Measurements from ENCODE around the gene TRAPPC1.

Gene TRAPPC1

GRCh38 chr17:7893187-7893880, 38.4 kb downstream of the TRAPPC1 start:
- no peak for DNase-seq (ENCODE audit: low read depth in 2 of 2)
- TF ChIP-seq CTCF (IDR thresholded peaks at IDR 0.05; ENCODE audit: low read depth, low read length): no peak
- H3K4me3 ChIP-seq (replicated peaks in 1 of 2; ENCODE audit: low read depth in 2 of 2, low read length in 2 of 2): no peak overlapping the region

GRCh38 chr17:7889166-7889955, 42.4 kb downstream of the TRAPPC1 start:
- no peak overlapping the region for H3K4me3 ChIP-seq (replicated peaks in 1 of 2; ENCODE audit: low read depth in 2 of 2, low read length in 2 of 2)
- DNase-seq (ENCODE audit: low read depth in 2 of 2): peak; percentile 91 to 98
- peak; percentile 56 for TF ChIP-seq CTCF (IDR thresholded peaks at IDR 0.05; ENCODE audit: low read depth, low read length)

- peak within 1 kb of the TSS; percentile 35 to 53 for H3K4me3 ChIP-seq (replicated peaks in 1 of 2; ENCODE audit: low read depth in 2 of 2, low read length in 2 of 2)
- no peak for TF ChIP-seq CTCF (IDR thresholded peaks at IDR 0.05; ENCODE audit: low read depth, low read length)
- peak; percentile 26 to 32 for DNase-seq (ENCODE audit: low read depth in 2 of 2)
These were observed 43.4 kb downstream of the TRAPPC1 start, which contains the start of gene CHD3 for GRCh38 chr17:7888184-7888920. Gene CHD3, plus strand, starts transcription at chr17:7888789. Its CDS starts 212 bp downstream, at chr17:7889001.

GRCh38 chr17:7887482-7888183, 44.1 kb downstream of the TRAPPC1 start:
- DNase-seq (ENCODE audit: low read depth in 2 of 2): peak; percentile 98
- no peak for TF ChIP-seq CTCF (IDR thresholded peaks at IDR 0.05; ENCODE audit: low read depth, low read length)
- H3K4me3 ChIP-seq (replicated peaks in 1 of 2; ENCODE audit: low read depth in 2 of 2, low read length in 2 of 2): peak overlapping the region; percentile 85 to 86

- TF ChIP-seq CTCF (IDR thresholded peaks at IDR 0.05; ENCODE audit: low read depth, low read length): no peak
- H3K4me3 ChIP-seq (replicated peaks in 1 of 2; ENCODE audit: low read depth in 2 of 2, low read length in 2 of 2): peak overlapping the region; percentile 85 to 86
- no peak for DNase-seq (ENCODE audit: low read depth in 2 of 2)
These were observed 44.7 kb downstream of the TRAPPC1 start for GRCh38 chr17:7887038-7887481.
